ENCODE results near the gene MMP24. TPM values are rescaled to one million over a fixed set of nuclear protein-coding genes. Genes with fewer than 3 reads are reported as not detected.
"Not testable (repeated sequence)": the region's sequence is repeated elsewhere in the genome, so short reads cannot be mapped to it uniquely, and the experiment has no call there.

MMP24 gene
- total RNA-seq, 1 donor = under 0.01 TPM

- not testable (repeated sequence) for DNase-seq (ENCODE audit: low read depth in 2 of 3, low spot score in 2 of 3)
These were observed 26.1 kb downstream of the MMP24 start for GRCh38 chr20:35252598-35252997.

- no peak for DNase-seq (ENCODE audit: low read depth in 2 of 3, low spot score in 2 of 3)
These were observed 26.5 kb downstream of the MMP24 start for GRCh38 chr20:35253010-35253409.

- no peak for DNase-seq (ENCODE audit: low read depth in 2 of 3, low spot score in 2 of 3)
These were observed 28.0 kb downstream of the MMP24 start for GRCh38 chr20:35254448-35254999.

DNA sequence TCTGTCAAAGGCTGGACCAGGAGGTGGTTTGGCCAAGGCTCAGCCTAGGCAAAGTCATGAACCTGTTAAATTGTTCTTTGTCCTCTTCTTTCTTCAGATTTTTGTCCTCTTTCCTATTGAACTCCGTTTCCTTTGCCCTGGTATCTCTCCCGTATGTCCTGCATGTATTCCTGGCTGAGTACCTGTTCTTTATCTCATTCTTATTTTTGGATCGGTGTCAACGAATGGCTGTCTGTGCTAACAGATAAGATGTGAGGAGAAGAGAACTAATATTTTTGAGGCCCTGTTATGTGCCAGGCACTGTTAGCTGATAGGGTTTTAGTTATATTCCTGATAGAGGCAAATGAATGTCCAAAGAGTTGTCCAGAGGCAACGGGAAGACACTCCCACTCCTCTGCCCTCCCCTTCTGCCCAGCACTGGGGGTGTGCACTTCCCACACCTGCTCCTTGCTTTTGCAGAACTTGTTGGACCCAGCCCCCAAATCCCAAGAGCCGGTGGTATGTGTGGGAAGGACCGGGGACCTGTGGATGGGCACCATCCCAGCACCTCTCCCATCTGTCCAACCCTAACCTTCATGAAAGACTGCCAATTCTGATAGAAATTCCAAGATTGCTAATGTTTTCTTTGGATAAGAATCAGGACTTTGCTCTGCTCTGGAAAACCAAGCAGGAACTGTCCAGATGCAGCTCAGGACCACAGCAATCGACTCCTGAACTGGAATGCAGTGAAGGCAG is 30.9 kb downstream of the MMP24 start:
- DNase-seq (ENCODE audit: low read depth in 2 of 3, low spot score in 2 of 3) = no peak

GRCh38 chr20:35260426-35260825 is 33.9 kb downstream of the MMP24 start:
- no peak for DNase-seq (ENCODE audit: low read depth in 2 of 3, low spot score in 2 of 3)

GRCh38 chr20:35262321-35262720 is 35.8 kb downstream of the MMP24 start:
- not testable (repeated sequence) for DNase-seq (ENCODE audit: low read depth in 2 of 3, low spot score in 2 of 3)

- DNase-seq (ENCODE audit: low read depth in 2 of 3, low spot score in 2 of 3) = not testable (repeated sequence)
These were observed 36.4 kb downstream of the MMP24 start for GRCh38 chr20:35262731-35263531.

- DNase-seq (ENCODE audit: low read depth in 2 of 3, low spot score in 2 of 3) = no peak
These were observed 37.2 kb downstream of the MMP24 start for GRCh38 chr20:35263532-35264341.

- DNase-seq (ENCODE audit: low read depth in 2 of 3, low spot score in 2 of 3) = no peak
These were observed 38.3 kb downstream of the MMP24 start for GRCh38 chr20:35264755-35265154.

DNA sequence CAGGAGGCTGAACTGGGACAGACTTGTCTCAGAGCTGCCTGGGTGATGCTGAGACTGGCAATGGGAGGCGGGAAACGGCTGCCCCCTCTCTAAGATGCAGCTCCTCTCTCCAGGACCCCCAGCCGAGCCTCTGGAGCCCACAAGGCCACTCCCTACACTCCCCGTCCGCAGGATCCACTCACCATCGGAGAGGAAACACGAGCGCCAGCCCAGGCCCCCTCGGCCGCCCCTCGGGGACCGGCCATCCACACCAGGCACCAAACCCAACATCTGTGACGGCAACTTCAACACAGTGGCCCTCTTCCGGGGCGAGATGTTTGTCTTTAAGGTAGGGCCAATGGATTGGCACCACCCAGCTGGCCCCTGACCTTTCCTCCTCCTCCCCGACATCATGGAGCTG is 40.6 kb downstream of the MMP24 start:
- DNase-seq (ENCODE audit: low read depth in 2 of 3, low spot score in 2 of 3) = no peak

GRCh38 chr20:35269055-35269781 is 42.7 kb downstream of the MMP24 start:
- peak in 2 of 3 donors; percentile 29 to 56 for DNase-seq (ENCODE audit: low read depth in 2 of 3, low spot score in 2 of 3)

DNA sequence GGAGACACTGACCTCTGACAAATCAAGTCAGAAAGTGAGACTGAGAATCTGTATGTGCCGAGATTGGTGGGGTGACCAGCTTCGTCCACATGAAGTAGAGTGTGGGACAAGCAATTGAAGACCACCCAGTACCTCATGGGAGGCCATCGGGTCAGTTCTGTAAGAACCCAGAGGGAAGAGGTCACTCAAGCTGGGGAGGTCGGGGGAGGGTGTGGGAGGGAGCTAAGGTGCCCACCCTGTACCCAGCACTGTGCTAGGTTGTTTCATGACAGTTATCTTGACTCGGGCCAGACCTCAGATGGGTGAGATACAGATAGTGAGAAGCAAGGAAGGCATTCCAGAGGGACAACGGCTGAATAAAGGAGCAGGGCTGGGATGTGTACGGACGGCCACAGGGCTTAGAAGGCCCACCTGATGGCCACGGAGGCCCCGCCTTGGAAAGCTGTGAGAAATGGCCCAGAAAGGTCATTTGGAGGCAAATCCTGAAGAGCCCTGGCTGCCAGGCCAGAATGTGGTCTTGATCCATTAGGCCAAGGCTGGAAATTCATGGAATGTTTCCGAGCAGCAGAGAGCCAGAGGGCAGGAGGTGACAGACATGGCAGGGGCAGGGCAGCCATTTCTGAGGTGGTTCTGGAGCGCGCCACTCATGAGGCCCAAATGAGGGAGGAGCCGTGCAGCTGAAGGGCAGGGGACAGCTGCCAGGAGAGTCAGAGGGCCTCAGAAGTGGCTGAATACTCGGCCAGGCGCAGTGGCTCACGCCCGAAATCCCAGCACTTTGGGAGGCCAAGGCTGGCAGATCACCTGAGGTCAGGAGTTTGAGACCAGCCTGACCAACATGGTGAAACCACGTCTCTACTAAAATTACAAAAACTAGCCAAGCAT is 43.8 kb downstream of the MMP24 start:
- DNase-seq (ENCODE audit: low read depth in 2 of 3, low spot score in 2 of 3) = no peak

- no peak for DNase-seq (ENCODE audit: low read depth in 2 of 3, low spot score in 2 of 3)
These were observed 44.8 kb downstream of the MMP24 start for GRCh38 chr20:35271073-35271882.

DNA sequence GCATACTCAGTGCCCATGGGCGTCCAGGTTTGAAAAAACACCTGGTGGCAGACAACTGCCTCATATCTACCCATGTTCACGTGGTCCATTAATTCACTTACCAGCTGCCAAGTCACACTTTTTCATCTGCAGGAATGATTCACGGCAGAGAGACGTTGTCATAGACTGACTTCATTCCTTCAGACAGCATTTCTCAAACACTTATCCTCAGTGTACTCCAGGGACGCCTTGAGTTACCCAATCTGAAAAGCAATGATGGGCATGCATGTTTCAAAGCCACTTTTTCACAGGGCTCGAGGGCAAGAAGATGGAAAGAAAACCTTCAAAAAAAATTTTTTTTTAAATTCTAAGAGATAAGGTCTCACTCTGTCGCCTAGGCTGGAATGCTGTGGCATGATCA is 45.4 kb downstream of the MMP24 start:
- no peak for DNase-seq (ENCODE audit: low read depth in 2 of 3, low spot score in 2 of 3)

GRCh38 chr20:35273449-35274171 is 47.1 kb downstream of the MMP24 start:
- peak in 1 of 3 donors; percentile 31 for DNase-seq (ENCODE audit: low read depth in 2 of 3, low spot score in 2 of 3)

DNA sequence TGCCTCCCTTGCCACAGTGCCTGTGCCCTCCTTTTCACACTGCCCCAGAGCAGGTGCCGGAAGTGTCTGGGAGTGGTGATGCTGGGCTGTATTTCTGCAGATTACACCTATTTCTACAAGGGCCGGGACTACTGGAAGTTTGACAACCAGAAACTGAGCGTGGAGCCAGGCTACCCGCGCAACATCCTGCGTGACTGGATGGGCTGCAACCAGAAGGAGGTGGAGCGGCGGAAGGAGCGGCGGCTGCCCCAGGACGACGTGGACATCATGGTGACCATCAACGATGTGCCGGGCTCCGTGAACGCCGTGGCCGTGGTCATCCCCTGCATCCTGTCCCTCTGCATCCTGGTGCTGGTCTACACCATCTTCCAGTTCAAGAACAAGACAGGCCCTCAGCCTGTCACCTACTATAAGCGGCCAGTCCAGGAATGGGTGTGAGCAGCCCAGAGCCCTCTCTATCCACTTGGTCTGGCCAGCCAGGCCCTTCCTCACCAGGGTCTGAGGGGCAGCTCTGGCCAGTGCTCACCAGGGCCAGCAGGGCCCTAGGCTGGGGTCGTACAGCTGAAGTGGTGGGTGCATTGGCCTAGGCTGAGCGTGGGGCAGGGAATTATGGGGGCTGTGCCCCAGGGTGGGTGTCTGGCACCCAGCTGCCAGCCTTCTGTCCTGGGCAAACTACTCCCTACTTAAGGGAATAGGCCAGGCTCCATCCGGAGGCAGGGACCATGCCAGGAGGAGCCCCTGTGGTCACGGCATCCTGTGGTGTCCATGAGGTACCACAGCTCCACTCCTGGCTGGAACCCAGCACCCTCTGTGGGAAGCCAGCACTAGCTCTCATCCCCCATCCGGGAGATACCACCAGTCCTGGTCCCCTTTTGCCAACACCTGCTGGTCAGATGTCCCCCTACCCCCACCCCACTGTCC is 47.9 kb downstream of the MMP24 start:
- no peak for DNase-seq (ENCODE audit: low read depth in 2 of 3, low spot score in 2 of 3)
